HG03457 (cell line): Measurements from ENCODE around the gene C1orf167.

Source experiments
- ATAC-seq: cut with Tn5 transposase; IDR thresholded peaks from one replicate; pipeline ENCODE4 v1.9.1; 2021; ENCODE audit warnings: moderate number of reproducible peaks; ENCODE audit not compliant: unreplicated experiment

Gene C1orf167

DNA sequence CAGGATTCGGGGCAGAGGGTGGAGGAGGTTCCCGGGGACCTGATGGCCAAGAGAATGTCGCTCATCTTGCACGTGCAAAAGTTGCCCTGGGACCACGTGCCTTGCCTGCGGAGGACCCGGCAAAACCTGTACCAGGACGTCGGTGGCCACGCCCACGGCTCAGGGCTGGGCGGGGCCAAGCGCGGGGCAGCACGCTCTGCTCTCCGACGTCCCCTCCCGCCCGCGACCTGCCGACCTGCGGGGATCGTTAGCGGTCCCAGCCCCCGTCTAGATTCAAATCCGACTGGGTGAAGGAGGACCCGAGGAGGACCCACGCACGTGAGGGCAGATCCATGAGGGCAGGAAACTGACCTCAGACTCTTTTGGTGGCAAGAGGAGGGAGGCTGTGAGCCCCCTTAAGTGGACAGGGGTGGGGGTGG is at the start of gene C1orf167:
Gene C1orf167, plus strand, starts transcription at position 206 of the 419 bp plus-strand sequence. CDS start 2,208 bp downstream, outside the sequence.
- no peak for ATAC-seq

- no peak for ATAC-seq
These were observed 49.7 kb upstream of the C1orf167 start for GRCh38 chr1:11712285-11712684.

DNA sequence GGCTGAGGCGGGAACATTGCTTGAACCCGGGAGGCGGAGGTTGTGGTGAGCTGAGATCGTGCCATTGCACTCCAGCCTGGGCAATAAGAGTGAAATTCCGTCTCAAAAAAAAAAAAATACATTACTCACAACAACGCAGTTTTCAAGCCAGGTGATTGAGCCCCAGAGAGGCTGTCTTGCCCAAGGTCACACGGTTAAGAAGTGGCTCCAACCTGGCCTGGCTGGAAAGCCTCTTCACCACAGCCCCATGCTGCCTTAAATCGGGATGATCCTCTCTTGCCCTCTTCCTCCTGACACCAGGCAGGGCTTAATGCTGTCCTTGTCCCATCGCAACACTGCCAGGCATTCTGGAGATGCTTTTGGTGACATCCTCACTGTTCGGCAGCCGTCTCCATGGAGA is 48.9 kb upstream of the C1orf167 start:
- ATAC-seq, result no peak

- ATAC-seq, result no peak
These were observed 47.0 kb upstream of the C1orf167 start for GRCh38 chr1:11714831-11715575.

- no peak for ATAC-seq
These were observed 42.5 kb upstream of the C1orf167 start for GRCh38 chr1:11719313-11720032.

DNA sequence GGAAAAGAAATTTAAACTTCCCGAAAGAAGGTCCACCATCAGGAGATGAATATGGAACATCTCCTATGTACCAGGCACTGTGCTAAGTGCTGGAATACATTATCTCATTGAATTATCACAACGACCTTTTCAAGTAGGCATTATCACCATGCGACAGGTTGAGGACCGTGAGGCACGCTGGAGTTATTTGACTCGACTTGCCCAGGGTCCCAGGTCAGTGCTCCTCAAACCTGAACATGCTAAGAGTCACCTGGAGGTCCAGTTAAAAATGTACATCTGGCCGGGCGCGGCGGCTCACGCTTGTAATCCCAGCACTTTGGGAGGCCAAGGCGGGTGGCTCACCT is 42.0 kb upstream of the C1orf167 start:
- no peak for ATAC-seq

DNA sequence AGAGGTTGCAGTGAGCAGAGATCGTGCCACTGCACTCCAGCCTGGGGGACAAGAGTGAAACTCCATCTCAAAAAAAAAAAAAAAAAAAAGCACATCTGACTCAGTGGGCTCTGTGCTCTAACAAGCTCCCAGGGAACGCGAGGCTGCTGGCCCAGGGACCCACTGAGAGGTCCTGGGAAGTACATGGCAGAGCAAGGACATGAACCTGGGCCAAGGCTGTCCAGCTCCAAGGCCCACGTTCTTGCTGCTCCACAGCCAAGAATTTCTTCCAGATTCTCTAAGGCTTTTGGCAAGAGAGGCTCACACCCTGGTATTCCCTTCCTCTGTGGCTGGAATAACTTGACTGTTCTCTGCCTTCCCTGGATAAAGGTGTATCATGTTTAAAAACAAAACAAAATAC is 41.5 kb upstream of the C1orf167 start:
- ATAC-seq, result no peak

GRCh38 chr1:11721311-11721710 is 40.7 kb upstream of the C1orf167 start:
- ATAC-seq, result no peak

GRCh38 chr1:11722538-11722937 is 39.5 kb upstream of the C1orf167 start:
- ATAC-seq, result no peak

GRCh38 chr1:11725616-11726015 is 36.4 kb upstream of the C1orf167 start:
- no peak for ATAC-seq

DNA sequence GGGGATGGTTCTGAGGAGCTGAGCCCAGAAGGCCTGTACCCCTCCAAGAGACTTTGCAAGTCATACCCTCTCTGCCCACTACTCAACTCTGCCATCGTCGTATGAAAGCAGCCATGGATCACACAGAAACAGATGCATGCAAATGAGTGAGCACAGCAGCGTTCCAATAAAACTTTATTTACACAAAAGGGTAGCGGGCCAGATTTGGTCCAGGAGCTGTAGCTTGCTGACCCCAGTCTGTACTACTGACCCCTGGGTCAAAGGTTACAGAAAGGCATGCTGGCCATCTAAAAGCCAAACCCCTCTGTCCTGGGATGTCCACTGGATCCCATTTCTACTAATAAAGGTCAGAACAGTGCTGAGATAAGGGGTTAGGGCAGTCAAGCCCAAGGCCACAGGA is 34.9 kb upstream of the C1orf167 start:
- no peak for ATAC-seq

DNA sequence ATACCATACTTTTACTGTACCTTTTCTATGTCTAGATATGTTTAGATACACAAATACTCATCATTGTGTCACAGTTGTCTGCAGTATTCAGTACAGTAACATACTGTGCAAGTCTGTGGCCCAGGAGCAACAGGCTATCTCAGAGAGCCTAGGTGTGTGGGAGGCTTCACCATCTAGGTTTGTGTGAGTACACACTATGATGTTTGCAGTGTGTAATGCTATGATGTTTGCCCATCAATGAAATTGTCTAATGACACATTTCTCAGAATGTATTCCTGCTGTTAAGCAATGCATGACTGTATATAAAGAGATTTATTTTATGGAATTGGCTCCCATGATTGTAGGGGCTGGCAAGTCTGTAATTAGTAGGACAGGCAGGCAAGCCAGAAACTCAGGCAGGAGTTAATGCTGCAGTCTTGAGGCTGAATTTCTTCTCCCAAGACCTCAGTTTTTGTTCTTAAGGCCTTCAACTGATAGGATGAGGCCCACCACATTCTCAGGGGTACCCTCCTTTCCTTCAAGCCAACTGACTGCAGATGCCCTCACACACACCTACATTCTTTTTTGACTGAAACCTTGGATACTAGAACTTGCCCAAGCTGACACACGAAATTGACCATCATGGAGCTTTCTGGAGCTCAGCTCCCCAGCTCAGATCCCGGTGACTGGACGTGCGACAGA is 33.7 kb upstream of the C1orf167 start:
- no peak for ATAC-seq

- ATAC-seq, result no peak
These were observed 32.9 kb upstream of the C1orf167 start for GRCh38 chr1:11729155-11729497.

DNA sequence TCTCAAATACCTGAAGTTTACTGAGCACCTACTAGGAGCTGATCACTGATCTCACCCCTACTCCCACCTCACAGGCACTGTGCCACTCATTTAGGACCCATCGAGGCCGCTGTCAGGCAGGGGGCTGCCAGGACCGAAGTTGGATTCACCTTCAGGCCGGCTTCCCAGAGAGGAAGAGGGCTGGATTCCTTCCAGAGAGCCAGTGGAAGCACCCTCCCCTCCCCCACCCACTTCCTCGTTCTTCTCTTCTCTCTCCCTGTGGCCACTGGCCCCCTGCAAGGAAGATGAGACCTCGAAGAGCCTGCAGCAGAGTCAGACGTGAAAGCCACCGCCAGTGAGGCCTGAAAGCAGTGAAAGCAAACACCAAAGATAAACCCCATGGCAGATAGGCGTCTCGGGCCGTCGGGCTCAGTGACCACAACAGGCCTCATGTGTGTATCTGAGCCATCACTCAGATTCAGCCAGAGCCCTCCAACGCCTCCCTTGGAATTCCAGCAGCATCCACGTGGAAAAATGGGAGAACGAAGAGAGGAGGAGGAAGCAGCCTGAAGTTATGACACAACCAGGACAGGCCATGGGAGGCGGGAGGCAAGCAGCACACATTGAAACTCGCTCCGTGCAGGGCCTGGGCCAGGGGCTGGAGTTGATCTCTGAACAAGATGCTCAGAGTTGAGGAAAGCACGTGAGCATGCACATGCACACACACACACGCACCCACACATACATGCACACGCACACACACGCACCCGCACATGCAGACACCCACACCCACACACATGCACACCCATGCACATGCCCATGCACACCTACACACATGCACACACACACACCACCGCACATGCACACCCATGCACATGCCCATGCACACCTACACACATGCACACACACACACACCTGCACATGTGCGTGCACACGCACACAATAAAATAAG is 32.2 kb upstream of the C1orf167 start:
- no peak for ATAC-seq

DNA sequence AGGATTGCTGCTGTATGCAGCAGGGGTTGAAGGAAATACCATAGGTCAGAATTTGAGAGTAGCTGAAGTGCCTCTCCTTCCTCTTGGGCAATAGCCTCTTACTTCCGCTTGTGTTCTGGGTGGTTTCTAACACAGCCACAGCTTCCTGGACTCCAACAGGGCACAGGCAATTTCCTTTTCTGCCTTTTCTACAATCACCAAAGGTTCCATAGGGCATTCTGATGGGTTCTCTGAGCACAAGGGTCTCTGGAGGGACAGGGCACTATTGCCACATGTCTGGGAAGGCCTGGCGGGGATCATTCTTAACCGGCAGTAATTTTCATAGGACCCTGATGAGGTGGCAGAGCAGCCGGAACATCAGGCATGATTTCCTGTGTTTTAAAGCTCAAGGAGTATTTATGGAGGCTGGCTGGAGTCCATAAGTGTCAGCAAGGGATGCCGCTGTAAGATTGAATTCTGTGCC is 31.5 kb upstream of the C1orf167 start:
- no peak for ATAC-seq

GRCh38 chr1:11731691-11732283 is 30.2 kb upstream of the C1orf167 start:
- ATAC-seq, result no peak

DNA sequence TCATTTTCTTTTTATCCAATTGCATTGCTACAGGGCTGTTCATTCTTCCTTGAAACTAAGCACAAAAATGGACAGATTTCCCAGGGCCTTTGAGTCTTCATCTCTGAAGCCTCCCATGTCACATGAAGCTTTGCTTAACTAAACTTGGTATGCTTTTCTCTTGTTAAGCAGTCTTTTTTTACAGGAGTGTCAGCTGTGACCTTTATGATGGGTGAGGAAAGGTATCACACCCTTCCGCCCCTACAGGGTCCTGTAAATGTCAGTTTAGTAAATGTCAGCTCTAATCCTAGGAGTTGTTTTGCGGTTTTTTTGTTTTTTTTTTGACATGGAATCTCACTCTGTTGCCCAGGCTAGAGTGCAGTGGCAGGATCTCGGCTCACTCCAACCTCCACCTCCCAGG is 28.7 kb upstream of the C1orf167 start:
- no peak for ATAC-seq

- no peak for ATAC-seq
These were observed 26.5 kb upstream of the C1orf167 start for GRCh38 chr1:11735531-11735853.

DNA sequence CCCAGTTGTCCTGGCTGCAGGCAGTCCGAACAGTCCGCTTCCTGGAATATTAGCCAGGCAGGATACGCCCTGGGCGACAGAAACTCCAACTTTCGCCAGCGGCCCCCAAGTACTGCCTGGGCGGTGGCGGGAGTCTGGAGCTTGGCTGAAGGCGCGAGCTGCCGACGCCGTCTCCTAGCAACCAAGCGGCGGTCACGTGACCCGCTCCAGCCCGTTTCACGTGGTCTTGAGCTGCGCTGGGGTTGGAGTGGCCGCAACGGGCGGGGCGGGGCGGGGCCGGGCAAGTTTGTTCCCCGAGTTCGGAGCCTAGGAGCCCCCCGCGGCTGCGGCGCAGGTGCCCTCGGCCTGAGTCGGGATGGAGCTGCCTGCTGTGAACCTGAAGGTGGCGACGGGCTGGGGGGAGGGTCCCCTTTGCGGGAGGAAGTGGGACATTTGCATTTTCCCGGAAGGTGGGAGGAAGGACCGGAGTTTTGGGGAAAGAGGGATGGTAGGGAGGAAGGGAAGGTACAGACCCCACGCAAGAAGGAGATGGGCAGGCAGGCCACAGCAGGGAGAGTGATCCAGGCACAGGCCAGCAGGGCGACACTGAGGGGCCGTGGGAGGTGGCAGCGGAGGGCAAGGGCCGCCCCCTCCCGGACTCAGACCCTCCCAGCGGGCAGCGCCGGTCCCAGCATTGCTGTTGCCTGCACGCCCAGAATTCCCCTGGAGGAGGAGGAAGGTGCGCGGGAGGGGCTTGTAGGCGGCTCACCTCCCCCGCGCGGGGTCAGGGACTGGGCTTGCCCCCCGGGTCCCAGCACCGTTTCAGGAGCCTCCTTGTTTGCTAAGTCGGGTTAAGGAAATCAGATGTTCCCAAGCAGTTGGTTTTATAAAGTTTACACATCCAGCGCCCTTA is 25.9 kb upstream of the C1orf167 start, which contains the start of gene AGTRAP:
Gene AGTRAP, plus strand, starts transcription at position 283 of the 892 bp plus-strand sequence. Its CDS starts 73 bp downstream, at position 356.
- ATAC-seq, result peak; percentile 55
